Esophagus muscularis mucosa (tissue), 4 donors: ENCODE data around the gene A3GALT2. TPM values are rescaled to one million over a fixed set of nuclear protein-coding genes. Genes with fewer than 3 reads are reported as not detected.
"Not testable (repeated sequence)": the region's sequence is repeated elsewhere in the genome, so short reads cannot be mapped to it uniquely, and the experiment has no call there.

Experiments
- DNase-seq: peaks from one replicate; pipeline ENCODE4 v3.0.0-alpha.2; 2017; ENCODE audit errors: extremely low spot score
- H3K27ac ChIP-seq, 4 donors: fragments of 200-600 bp; sonication (generic); replicated peaks in 1 of 4; 1 replicate in 3 of 4; 2 replicates in 1 of 4; pipeline ENCODE4 v1.5.1; 2016 to 2019; ENCODE audit warnings: mild to moderate bottlenecking in 1 of 4
- H3K27me3 ChIP-seq, 4 donors: fragments of 200-600 bp; sonication (generic); one replicate each; pipeline versions ENCODE4 v1.5.1 to v1.6.0; 2016 to 2019
- H3K36me3 ChIP-seq, 4 donors: fragments of 200-600 bp; sonication (generic); one replicate each; pipeline ENCODE4 v1.5.1; 2016 to 2019
- H3K4me1 ChIP-seq, 4 donors: fragments of 200-600 bp; sonication (generic); one replicate each; pipeline ENCODE4 v1.5.1; 2016 to 2019
- H3K4me3 ChIP-seq, 4 donors: fragments of 200-600 bp; sonication (generic); 1 replicate in 2 of 4; 2 replicates in 2 of 4; pipeline ENCODE4 v1.5.1; 2016 to 2019; ENCODE audit warnings: mild to moderate bottlenecking in 4 of 4, moderate library complexity in 1 of 4
- H3K9me3 ChIP-seq, 4 donors: fragments of 200-600 bp; sonication (generic); 1 replicate in 3 of 4; 2 replicates in 1 of 4; pipeline ENCODE4 v1.5.1; 2016 to 2019
- CTCF ChIP-seq, 3 experiments: fragments of 200-600 bp in 2 of 3; fragments of 450-650 bp in 1 of 3; sonication (generic) in 2 of 3; IDR thresholded peaks; one replicate each; pipeline ENCODE4 v1.5.1; 2017 to 2019; ENCODE audit warnings: antibody characterized with exemption in 3 of 3, mild to moderate bottlenecking in 2 of 3, moderate library complexity in 1 of 3
- EP300 ChIP-seq: sonication (generic); formaldehyde crosslinking; IDR thresholded peaks from one replicate; pipeline ENCODE4 v1.6.1; 2017; ENCODE audit warnings: antibody characterized with exemption
- POLR2A ChIP-seq: fragments of 450-650 bp; IDR thresholded peaks from one replicate; pipeline ENCODE4 v1.6.1; 2017; ENCODE audit warnings: antibody characterized with exemption, moderate library complexity, mild to moderate bottlenecking, low read depth
- POLR2AphosphoS5 ChIP-seq, 2 donors: sonication (generic); formaldehyde crosslinking; IDR thresholded peaks; one replicate each; pipeline ENCODE4 v1.6.1; 2017; ENCODE audit warnings: antibody characterized with exemption in 2 of 2
- WGBS: methylation state at CpG from one replicate; pipeline ENCODE4 v1.1.5; 2018; 5-methylcytosine and 5-hydroxymethylcytosine counted together
- intact Hi-C: fragments of 100-400 bp; cut with DNase I; formaldehyde crosslinking; loops from one replicate; pipeline ENCODE4 v1.15.1; 2023
- total RNA-seq, 4 donors: library from RNA; depleted of rRNA; stranded (reverse); fragments of >200 nt; gene quantifications; one replicate each; pipeline versions ENCODE4 v1.1.0 to v1.2.1, GENCODE V29; 2016

Gene A3GALT2
- total RNA-seq, 4 donors from 2014 or later: not detected

GRCh38 chr1:33312413-33312749, 8.5 kb downstream of the A3GALT2 start:
- WGBS: 79% methylated on average over 5 of the region's 5 CpGs
- Histone ChIP-seq H3K4me1 (no peaks in the 10 kb centered on the region), H3K27ac (no peak overlapping the region), H3K4me3 (no peak overlapping the region), H3K9me3 (no peaks in the 10 kb centered on the region), H3K27me3 (no peaks in the 10 kb centered on the region), H3K36me3 (no peaks in the 10 kb centered on the region)
- intact Hi-C loops: no loop called here
- DNase-seq: no peak
- no peak for TF ChIP-seq EP300
- TF ChIP-seq CTCF (IDR thresholded peaks at IDR 0.05): no peak
- TF ChIP-seq POLR2AphosphoS5 (IDR thresholded peaks at IDR 0.05): no peak
- TF ChIP-seq POLR2A: no peak

GRCh38 chr1:33311706-33312412, 9.0 kb downstream of the A3GALT2 start:
- no peaks in the 10 kb centered on the region for H3K36me3 ChIP-seq
- no peak for DNase-seq
- H3K9me3 ChIP-seq: no peaks in the 10 kb centered on the region
- no peak for TF ChIP-seq CTCF (IDR thresholded peaks at IDR 0.05)
- no peak for TF ChIP-seq POLR2A
- TF ChIP-seq POLR2AphosphoS5 (IDR thresholded peaks at IDR 0.05): no peak
- no peak for TF ChIP-seq EP300
- peaks cover 4 to 5% (median 5%) of the 10 kb centered on the region in 4 donors for H3K4me1 ChIP-seq
- peaks cover 0 to 5% (median under 1%) of the 10 kb centered on the region in 4 donors for H3K27me3 ChIP-seq
- WGBS: 100% methylated on average over 1 of the region's 7 CpGs
- no peak overlapping the region for H3K4me3 ChIP-seq
- intact Hi-C loops: no loop called here
- H3K27ac ChIP-seq: no peak overlapping the region

- Histone ChIP-seq H3K27me3 (peaks cover 0 to 11% (median 3%) of the 10 kb centered on the region in 4 donors), H3K27ac (no peak overlapping the region), H3K4me3 (no peak overlapping the region), H3K4me1 (peaks cover 11 to 13% (median 12%) of the 10 kb centered on the region in 4 donors), H3K36me3 (no peaks in the 10 kb centered on the region), H3K9me3 (no peaks in the 10 kb centered on the region)
- TF ChIP-seq POLR2A (no peak), POLR2AphosphoS5 (IDR thresholded peaks at IDR 0.05) (no peak), CTCF (IDR thresholded peaks at IDR 0.05) (no peak), EP300 (no peak)
- 94% methylated on average over 3 of the region's 8 CpGs for WGBS
- intact Hi-C loops: no loop called here
- no peak for DNase-seq
These were observed 10.2 kb downstream of the A3GALT2 start for GRCh38 chr1:33310702-33311101.

- H3K4me3 ChIP-seq, H3K27ac ChIP-seq, H3K36me3 ChIP-seq, H3K9me3 ChIP-seq, intact Hi-C loops, DNase-seq: not testable (repeated sequence)
- peaks cover 0 to 11% (median 3%) of the 10 kb centered on the region in 4 donors for H3K27me3 ChIP-seq
- WGBS: 97% methylated on average over 15 of the region's 32 CpGs
- peaks cover 11 to 13% (median 12%) of the 10 kb centered on the region in 4 donors for H3K4me1 ChIP-seq
These were observed 11.5 kb downstream of the A3GALT2 start for GRCh38 chr1:33309351-33309750.

GRCh38 chr1:33307494-33307864, 13.4 kb downstream of the A3GALT2 start:
- intact Hi-C loops: no loop called here

More at GRCh38 chr1:33307494-33307864, 13.4 kb downstream of the A3GALT2 start:
- peaks cover 0 to 11% (median 3%) of the 10 kb centered on the region in 4 donors for H3K27me3 ChIP-seq
- H3K4me1 ChIP-seq: peaks cover 11 to 13% (median 12%) of the 10 kb centered on the region in 4 donors
- 83% methylated on average over 2 of the region's 5 CpGs for WGBS
- TF ChIP-seq EP300 (no peak), POLR2AphosphoS5 (IDR thresholded peaks at IDR 0.05) (no peak), POLR2A (no peak), CTCF (IDR thresholded peaks at IDR 0.05) (no peak)
- H3K4me3 ChIP-seq: no peak overlapping the region
- no peak for DNase-seq
- H3K9me3 ChIP-seq: no peaks in the 10 kb centered on the region
- no peak overlapping the region for H3K27ac ChIP-seq
- no peaks in the 10 kb centered on the region for H3K36me3 ChIP-seq
